ENCODE data around the gene VOPP1.

VOPP1 gene

DNA sequence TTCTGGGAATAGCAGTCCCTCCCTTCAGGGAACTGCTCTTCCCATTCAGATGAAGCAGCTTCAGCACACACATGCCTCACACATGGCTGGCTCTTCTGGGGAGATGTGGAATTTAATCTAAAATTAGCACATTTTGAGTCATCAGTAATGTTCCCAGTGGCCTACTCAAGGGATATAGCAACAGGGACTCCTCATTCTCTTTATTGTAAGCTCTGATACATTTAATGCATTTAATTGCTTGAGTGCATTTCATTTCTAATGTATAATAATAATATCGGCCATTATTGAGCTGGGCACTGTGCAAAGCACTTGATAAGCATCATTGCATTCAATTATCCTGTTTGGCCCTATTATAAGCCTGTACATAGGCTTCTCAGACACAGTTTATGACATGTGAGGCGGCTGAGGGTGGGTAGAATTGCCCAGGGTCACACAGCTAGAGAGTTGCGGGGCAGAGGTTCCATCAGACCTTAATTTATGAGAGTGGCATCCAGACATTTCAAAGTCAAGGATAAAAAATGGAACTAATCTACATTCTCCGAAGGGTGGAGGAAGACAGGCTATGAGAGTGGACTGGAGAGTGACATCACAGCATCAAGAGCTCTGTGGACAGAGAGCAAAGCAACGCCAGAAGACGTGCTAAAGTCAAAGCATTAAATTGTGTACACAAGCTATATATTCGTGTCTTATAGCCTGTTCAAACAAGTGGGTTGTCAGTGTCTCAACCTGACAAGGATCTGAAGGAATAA, 130.4 kb downstream of the VOPP1 start:
- Histone ChIP-seq H3K36me3 (ENCODE audit: low read length) (no peaks in the 10 kb centered on the region), H3F3A (ENCODE audit: insufficient read depth) (no peaks in the 10 kb centered on the region), H3K27me3 (ENCODE audit: low read length) (no peaks in the 10 kb centered on the region), H3K4me2 (ENCODE audit: low read depth, low read length, poor library complexity, severe bottlenecking) (no peak overlapping the region), H4K20me1 (ENCODE audit: low read depth, low read length) (no peaks in the 10 kb centered on the region), H3K9me2 (replicated peaks; ENCODE audit: insufficient read depth, low read length) (no peaks in the 10 kb centered on the region), H3K4me3 (ENCODE audit: insufficient read depth, low read length, poor library complexity, severe bottlenecking) (no peak overlapping the region), H3K9ac (ENCODE audit: low read length) (no peak overlapping the region), H3K9me3 (ENCODE audit: insufficient read depth, low read length) (no peaks in the 10 kb centered on the region), H3K79me2 (ENCODE audit: insufficient read depth, low read length) (no peaks in the 10 kb centered on the region), H2AFZ (ENCODE audit: low read depth, low read length, severe bottlenecking) (no peak overlapping the region), H3K27ac (ENCODE audit: low read depth, low read length) (no peak overlapping the region)
- TF ChIP-seq, protein P1, sequence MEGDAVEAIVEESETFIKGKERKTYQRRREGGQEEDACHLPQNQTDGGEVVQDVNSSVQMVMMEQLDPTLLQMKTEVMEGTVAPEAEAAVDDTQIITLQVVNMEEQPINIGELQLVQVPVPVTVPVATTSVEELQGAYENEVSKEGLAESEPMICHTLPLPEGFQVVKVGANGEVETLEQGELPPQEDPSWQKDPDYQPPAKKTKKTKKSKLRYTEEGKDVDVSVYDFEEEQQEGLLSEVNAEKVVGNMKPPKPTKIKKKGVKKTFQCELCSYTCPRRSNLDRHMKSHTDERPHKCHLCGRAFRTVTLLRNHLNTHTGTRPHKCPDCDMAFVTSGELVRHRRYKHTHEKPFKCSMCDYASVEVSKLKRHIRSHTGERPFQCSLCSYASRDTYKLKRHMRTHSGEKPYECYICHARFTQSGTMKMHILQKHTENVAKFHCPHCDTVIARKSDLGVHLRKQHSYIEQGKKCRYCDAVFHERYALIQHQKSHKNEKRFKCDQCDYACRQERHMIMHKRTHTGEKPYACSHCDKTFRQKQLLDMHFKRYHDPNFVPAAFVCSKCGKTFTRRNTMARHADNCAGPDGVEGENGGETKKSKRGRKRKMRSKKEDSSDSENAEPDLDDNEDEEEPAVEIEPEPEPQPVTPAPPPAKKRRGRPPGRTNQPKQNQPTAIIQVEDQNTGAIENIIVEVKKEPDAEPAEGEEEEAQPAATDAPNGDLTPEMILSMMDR (IDR thresholded peaks at IDR 0.05; ENCODE audit: insufficient read depth, low read length, poor library complexity, severe bottlenecking): no peak
- no peak for TF ChIP-seq EZH2phosphoT487 (conservative IDR thresholded peaks at IDR 0.05; ENCODE audit: low read length)

DNA sequence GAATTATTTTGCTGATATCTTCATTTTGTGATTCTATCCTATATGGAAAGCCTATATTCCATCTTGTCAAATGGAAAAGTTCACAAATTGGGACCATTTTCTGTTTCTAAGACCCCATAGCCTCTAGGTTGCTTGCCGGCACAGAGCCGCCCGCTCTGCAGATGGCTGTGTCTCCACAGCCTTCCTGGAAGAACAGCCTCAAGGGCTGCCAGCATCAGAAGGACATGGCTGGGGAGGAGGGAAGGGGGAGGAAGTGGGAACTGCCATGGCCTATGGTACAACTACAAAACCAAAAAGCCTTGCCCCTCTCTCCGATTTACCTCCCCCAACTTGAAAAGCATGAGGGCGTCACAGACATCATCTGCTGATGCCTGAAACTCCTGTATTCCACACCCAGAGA, 131.3 kb downstream of the VOPP1 start:
- no peak overlapping the region for H3K4me3 ChIP-seq (ENCODE audit: insufficient read depth, low read length, poor library complexity, severe bottlenecking)
- H2AFZ ChIP-seq (ENCODE audit: low read depth, low read length, severe bottlenecking): no peak overlapping the region
- no peak overlapping the region for H3K4me2 ChIP-seq (ENCODE audit: low read depth, low read length, poor library complexity, severe bottlenecking)
- H4K20me1 ChIP-seq (ENCODE audit: low read depth, low read length): no peaks in the 10 kb centered on the region
- no peaks in the 10 kb centered on the region for H3K79me2 ChIP-seq (ENCODE audit: insufficient read depth, low read length)
- no peak overlapping the region for H3K9ac ChIP-seq (ENCODE audit: low read length)
- no peaks in the 10 kb centered on the region for H3F3A ChIP-seq (ENCODE audit: insufficient read depth)
- no peaks in the 10 kb centered on the region for H3K36me3 ChIP-seq (ENCODE audit: low read length)
- no peak for TF ChIP-seq EZH2phosphoT487 (conservative IDR thresholded peaks at IDR 0.05; ENCODE audit: low read length)
- TF ChIP-seq, protein P1 (IDR thresholded peaks at IDR 0.05; ENCODE audit: insufficient read depth, low read length, poor library complexity, severe bottlenecking): no peak
- H3K27ac ChIP-seq (ENCODE audit: low read depth, low read length): no peak overlapping the region
- no peaks in the 10 kb centered on the region for H3K9me3 ChIP-seq (ENCODE audit: insufficient read depth, low read length)
- no peaks in the 10 kb centered on the region for H3K9me2 ChIP-seq (replicated peaks; ENCODE audit: insufficient read depth, low read length)
- no peaks in the 10 kb centered on the region for H3K27me3 ChIP-seq (ENCODE audit: low read length)

DNA sequence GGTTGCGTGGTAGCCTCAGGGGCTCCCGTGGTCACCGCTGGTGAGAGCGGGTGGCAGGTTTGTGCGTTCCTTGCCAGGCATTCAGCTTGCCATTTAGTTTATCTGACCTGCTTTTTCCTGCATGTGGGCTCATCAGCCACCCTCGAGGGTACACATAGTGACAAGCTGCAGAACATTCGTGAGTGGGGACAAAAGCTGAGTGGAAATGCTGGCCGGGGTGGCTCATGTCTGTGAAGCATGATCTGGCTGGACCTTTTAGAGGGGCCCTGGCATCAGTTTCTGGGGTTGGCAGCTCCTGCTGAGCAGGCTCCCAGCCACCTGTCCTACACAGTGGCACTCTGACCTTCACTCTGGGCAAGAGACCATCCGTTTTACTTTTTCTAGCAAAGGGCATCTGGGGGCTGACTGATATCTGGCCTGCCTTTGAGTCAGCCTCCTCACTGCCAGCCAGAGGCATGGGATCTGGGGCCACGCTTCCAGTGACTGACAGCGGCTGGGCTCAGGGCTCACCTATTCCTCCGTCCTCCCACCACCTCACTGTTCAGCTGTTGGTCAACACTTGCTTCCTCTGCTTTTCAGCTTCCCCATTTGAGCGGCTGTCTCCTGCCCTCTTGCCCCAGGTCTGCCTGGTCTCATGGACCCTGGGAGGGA, 132.1 kb downstream of the VOPP1 start:
- H3K9me2 ChIP-seq (replicated peaks; ENCODE audit: insufficient read depth, low read length): no peaks in the 10 kb centered on the region
- no peak overlapping the region for H3K27ac ChIP-seq (ENCODE audit: low read depth, low read length)
- H4K20me1 ChIP-seq (ENCODE audit: low read depth, low read length): no peaks in the 10 kb centered on the region
- H3K79me2 ChIP-seq (ENCODE audit: insufficient read depth, low read length): no peaks in the 10 kb centered on the region
- H3F3A ChIP-seq (ENCODE audit: insufficient read depth): no peaks in the 10 kb centered on the region
- H3K4me2 ChIP-seq (ENCODE audit: low read depth, low read length, poor library complexity, severe bottlenecking): no peak overlapping the region
- no peaks in the 10 kb centered on the region for H3K36me3 ChIP-seq (ENCODE audit: low read length)
- no peaks in the 10 kb centered on the region for H3K9me3 ChIP-seq (ENCODE audit: insufficient read depth, low read length)
- no peak overlapping the region for H2AFZ ChIP-seq (ENCODE audit: low read depth, low read length, severe bottlenecking)
- no peaks in the 10 kb centered on the region for H3K27me3 ChIP-seq (ENCODE audit: low read length)
- TF ChIP-seq, protein P1 (IDR thresholded peaks at IDR 0.05; ENCODE audit: insufficient read depth, low read length, poor library complexity, severe bottlenecking): no peak
- no peak for TF ChIP-seq EZH2phosphoT487 (conservative IDR thresholded peaks at IDR 0.05; ENCODE audit: low read length)
- no peak overlapping the region for H3K4me3 ChIP-seq (ENCODE audit: insufficient read depth, low read length, poor library complexity, severe bottlenecking)
- no peak overlapping the region for H3K9ac ChIP-seq (ENCODE audit: low read length)
